Omental fat pad (tissue), 4 donors: Measurements from ENCODE around the gene NCOA5. TPM values are rescaled to one million over a fixed set of nuclear protein-coding genes. Genes with fewer than 3 reads are reported as not detected.

ENCODE experiments used
- ATAC-seq: fragments of 150-250 bp; one replicate; pipeline ENCODE4 v1.9.1; 2016; ENCODE audit warnings: mild to moderate bottlenecking, moderate library complexity; ENCODE audit not compliant: low FRiP score
- DNase-seq: peaks from one replicate; pipeline ENCODE4 v3.0.0-alpha.2; 2019; ENCODE audit warnings: low spot score
- total RNA-seq, 4 donors: library from RNA; depleted of rRNA; stranded (reverse); fragments of >200 nt; gene quantifications; one replicate each; pipeline ENCODE4 v1.1.0, GENCODE V29; 2016
- TF ChIP-seq, protein P1 (sequence below), 3 donors: fragments of 450-650 bp; IDR thresholded peaks; one replicate each; pipeline ENCODE4 v1.5.1; 2016 to 2017; ENCODE audit warnings: antibody characterized with exemption in 3 of 3, mild to moderate bottlenecking in 3 of 3, moderate library complexity in 2 of 3

NCOA5 gene
- total RNA-seq, 4 donors from 2014 or later: 19.3 to 41.1 (median 23.2) TPM

DNA sequence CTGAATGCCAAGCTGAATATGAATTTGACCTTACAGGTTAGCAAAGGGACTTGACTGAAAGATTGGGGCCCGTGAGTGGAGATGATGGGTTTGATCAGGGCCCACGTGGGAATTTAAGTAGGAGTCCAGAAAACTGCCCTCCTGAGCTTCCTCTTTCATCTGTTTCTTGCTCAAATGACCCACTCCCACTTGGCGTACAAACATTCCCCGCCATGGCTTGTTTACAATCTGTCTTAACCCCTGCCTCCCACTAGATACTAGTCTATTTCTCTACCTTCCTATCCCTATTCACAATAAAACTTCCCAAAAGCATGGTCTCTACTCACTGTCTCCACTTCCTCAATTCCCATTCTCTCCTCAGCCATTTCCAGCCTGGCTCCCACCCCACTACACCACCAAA, 71.7 kb downstream of the NCOA5 start:
- ATAC-seq: no peak
- no peak for DNase-seq
- TF ChIP-seq, protein P1, sequence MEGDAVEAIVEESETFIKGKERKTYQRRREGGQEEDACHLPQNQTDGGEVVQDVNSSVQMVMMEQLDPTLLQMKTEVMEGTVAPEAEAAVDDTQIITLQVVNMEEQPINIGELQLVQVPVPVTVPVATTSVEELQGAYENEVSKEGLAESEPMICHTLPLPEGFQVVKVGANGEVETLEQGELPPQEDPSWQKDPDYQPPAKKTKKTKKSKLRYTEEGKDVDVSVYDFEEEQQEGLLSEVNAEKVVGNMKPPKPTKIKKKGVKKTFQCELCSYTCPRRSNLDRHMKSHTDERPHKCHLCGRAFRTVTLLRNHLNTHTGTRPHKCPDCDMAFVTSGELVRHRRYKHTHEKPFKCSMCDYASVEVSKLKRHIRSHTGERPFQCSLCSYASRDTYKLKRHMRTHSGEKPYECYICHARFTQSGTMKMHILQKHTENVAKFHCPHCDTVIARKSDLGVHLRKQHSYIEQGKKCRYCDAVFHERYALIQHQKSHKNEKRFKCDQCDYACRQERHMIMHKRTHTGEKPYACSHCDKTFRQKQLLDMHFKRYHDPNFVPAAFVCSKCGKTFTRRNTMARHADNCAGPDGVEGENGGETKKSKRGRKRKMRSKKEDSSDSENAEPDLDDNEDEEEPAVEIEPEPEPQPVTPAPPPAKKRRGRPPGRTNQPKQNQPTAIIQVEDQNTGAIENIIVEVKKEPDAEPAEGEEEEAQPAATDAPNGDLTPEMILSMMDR (IDR thresholded peaks at IDR 0.05): no peak

DNA sequence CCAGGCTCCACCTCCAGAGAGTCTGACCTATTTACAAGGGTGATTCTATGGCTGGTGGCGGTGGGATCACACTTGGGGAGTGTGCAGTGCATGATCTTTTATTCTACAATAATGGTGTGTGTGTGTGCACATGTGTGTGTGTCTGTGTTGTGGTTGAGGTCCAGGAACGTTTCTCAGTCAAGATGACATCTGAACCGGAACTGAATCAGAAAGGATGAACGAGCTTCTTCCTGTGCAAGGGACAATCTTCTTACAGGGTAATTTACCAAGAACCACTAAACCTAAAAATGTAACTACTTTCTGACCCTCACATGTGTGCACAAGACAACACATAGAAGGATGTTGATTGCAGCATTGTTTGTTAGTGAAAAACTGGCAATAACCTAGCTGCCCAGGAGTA, 72.5 kb downstream of the NCOA5 start:
- no peak for ATAC-seq

DNA sequence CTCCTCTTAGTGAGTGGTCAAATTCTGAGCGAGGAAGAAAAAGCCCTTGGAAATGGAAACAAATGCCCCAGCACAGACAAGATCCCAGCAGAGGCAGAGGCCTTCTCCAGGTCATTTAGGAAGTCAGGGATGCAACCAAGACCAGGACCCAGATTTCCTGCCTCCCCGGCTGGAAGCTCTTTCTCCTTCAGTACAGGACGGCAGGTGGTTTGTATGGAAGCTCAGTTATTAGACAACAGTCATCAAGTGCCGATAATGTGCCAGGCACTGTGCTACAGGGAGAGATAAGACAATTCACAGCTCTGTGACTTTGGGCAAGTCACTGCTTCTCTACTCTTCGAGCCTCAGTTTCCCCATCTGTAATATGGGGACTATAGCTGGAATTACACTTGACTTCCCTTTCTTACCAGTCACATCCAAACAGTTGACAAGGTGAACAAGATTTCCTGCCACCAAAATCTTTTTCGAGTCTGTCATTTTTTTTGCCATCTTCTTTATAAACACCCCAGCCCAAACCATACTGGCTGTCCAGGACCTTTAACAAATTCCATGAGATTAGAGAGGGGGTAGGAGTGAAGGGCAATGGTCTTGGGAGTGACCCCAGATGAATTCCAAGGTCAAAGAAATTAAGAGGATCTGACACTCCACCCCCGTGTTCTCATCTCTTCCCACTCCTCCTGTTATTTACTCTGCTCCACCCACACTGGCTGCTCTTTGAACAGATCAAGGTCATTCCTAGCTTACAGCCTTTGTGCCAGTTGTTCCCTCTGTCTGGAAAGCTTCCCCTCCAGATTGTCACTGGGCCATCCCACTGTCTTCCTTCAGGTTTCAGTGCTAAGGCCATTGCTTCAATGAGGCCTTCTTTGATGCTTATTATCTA, 75.0 kb downstream of the NCOA5 start:
- DNase-seq (no peak), ATAC-seq (no peak)
- TF ChIP-seq, protein P1 (IDR thresholded peaks at IDR 0.05): no peak

More for the DNA sequence above, 72.5 kb downstream of the NCOA5 start:
- DNase-seq: no peak
- TF ChIP-seq, protein P1 (IDR thresholded peaks at IDR 0.05): no peak

DNA sequence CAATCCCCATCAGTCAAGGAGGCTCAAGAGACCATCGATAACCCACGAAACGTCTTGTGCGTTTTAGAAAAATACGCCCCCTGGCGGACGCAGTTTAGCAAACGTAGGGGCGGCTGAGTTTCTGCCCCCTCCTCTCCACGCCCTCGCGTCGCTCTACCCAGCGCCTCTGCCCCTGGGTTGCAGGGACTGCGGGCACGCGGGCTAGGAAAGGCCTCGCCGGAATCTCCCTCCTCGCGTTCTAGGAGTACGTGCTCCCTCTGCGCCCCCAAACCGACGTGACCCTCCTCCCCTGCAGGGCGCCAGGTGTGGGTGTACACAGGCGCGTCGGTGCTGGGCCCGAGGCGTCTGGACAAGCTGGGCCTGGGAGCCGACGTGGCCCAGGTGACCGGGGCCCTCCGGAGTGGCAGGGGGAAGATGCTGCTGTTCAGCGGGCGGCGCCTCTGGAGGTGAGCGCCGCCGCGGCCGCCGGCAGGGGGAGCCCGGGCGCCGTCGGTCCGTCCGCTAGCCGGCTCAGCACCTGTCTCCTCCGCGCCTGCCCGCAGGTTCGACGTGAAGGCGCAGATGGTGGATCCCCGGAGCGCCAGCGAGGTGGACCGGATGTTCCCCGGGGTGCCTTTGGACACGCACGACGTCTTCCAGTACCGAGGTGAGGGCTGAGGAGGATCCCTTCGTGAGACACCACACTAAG, 75.8 kb downstream of the NCOA5 start:
- DNase-seq: no peak
- no peak for ATAC-seq
- TF ChIP-seq, protein P1 (IDR thresholded peaks at IDR 0.05): peak in 1 of 3 donors; percentile 14

DNA sequence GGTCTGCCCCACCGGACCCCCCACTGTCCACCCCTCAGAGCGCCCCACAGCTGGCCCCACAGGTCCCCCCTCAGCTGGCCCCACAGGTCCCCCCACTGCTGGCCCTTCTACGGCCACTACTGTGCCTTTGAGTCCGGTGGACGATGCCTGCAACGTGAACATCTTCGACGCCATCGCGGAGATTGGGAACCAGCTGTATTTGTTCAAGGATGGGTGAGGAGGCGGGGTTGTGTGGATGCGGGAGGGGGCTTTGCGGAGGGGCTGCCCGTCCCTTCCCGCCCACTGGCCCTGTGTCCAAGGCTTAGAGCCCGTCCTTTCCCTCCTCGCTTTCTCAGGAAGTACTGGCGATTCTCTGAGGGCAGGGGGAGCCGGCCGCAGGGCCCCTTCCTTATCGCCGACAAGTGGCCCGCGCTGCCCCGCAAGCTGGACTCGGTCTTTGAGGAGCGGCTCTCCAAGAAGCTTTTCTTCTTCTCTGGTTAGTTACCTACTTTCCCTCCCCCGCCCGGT, 76.4 kb downstream of the NCOA5 start:
- TF ChIP-seq, protein P1 (IDR thresholded peaks at IDR 0.05): no peak
- no peak for ATAC-seq

DNA sequence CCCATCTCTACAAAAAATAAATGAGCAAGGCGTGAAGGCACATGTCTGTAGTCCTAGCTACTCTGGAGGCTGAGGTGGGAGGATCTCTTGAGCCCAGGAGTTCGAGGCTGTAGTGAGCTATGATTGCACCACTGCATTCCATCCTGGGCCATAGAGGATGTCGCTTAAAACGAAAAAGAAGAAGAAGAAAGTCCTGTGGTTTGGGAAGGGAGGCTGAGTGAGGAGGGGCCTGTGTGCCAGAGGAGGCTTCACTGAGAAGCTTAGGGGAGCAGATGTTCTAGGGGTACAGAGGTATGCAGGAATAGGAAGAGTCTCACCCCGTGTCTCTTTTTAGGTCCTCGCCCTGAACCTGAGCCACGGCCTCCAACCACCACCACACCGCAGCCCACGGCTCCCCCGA, 76.8 kb downstream of the NCOA5 start:
- no peak for ATAC-seq
- no peak for DNase-seq
- TF ChIP-seq, protein P1 (IDR thresholded peaks at IDR 0.05): no peak

More for the DNA sequence above, 76.4 kb downstream of the NCOA5 start:
- DNase-seq: no peak
